ENCODE measurements around the gene COL27A1.

GRCh38 chr9:114174557-114174875, 19.2 kb downstream of the COL27A1 start:
- TF ChIP-seq CTCF (IDR thresholded peaks at IDR 0.05) (no peak), EZH2 (IDR thresholded peaks at IDR 0.05) (no peak)
